Fibroblast of the aortic adventitia (primary cell): ENCODE results near the gene MSH3. TPM values are rescaled to one million over a fixed set of nuclear protein-coding genes. Genes with fewer than 3 reads are reported as not detected.
"Not testable (repeated sequence)": the region's sequence is repeated elsewhere in the genome, so short reads cannot be mapped to it uniquely, and the experiment has no call there.

ENCODE experiments used
- DNase-seq: peaks from one replicate; pipeline ENCODE4 v3.0.0-alpha.2; 2010; ENCODE audit warnings: low read depth
- H3K4me3 ChIP-seq: 2 replicates; pipeline ENCODE4 v1.5.1; 2011; ENCODE audit warnings: low read depth, mild to moderate bottlenecking, control low read depth, low read length, moderate library complexity
- total RNA-seq: library from RNA; depleted of rRNA; stranded (reverse); fragments of >200 nt; gene quantifications from 2 replicates; pipeline ENCODE4 v1.2.3, GENCODE V29; 2012; ENCODE audit warnings: low replicate concordance
- TF ChIP-seq, protein P1 (sequence below): IDR thresholded peaks from 2 replicates; pipeline ENCODE4 v1.5.1; 2011; ENCODE audit warnings: mild to moderate bottlenecking, low read length, control low read depth, inconsistent platforms; ENCODE audit not compliant: insufficient read depth

Gene MSH3
- total RNA-seq, 1 donor: 25.0 TPM

DNA sequence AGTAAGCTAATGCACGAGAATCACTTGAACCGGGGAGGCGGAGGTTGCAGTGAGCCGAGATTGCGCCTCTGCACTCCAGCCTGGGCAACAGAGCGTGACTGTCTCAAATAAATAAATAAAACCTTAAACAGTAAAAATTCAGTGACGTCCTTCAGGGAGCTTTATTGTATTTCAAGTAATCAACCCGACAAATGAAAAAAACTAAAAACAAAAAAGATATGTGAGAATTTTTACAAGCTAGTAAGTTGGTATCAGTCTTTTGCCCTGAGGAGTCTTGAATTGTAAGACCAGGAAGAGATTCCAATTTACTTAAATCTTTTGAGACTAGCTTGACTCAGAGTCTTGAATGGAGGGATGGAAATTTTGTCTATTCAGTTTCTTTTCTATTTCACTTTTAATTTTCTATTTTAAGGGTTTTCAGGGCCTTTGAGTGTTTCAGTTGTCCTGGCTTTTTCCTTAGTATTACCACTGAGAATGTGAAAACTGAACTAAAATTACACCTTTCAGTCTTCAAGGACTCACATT, 126.4 kb downstream of the MSH3 start:
- TF ChIP-seq, protein P1, sequence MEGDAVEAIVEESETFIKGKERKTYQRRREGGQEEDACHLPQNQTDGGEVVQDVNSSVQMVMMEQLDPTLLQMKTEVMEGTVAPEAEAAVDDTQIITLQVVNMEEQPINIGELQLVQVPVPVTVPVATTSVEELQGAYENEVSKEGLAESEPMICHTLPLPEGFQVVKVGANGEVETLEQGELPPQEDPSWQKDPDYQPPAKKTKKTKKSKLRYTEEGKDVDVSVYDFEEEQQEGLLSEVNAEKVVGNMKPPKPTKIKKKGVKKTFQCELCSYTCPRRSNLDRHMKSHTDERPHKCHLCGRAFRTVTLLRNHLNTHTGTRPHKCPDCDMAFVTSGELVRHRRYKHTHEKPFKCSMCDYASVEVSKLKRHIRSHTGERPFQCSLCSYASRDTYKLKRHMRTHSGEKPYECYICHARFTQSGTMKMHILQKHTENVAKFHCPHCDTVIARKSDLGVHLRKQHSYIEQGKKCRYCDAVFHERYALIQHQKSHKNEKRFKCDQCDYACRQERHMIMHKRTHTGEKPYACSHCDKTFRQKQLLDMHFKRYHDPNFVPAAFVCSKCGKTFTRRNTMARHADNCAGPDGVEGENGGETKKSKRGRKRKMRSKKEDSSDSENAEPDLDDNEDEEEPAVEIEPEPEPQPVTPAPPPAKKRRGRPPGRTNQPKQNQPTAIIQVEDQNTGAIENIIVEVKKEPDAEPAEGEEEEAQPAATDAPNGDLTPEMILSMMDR: no peak
- H3K4me3 ChIP-seq: no peak overlapping the region
- DNase-seq: no peak

GRCh38 chr5:80781356-80781755, 126.9 kb downstream of the MSH3 start:
- TF ChIP-seq, protein P1: no peak
- no peak overlapping the region for H3K4me3 ChIP-seq
- peak; percentile 40 for DNase-seq

DNA sequence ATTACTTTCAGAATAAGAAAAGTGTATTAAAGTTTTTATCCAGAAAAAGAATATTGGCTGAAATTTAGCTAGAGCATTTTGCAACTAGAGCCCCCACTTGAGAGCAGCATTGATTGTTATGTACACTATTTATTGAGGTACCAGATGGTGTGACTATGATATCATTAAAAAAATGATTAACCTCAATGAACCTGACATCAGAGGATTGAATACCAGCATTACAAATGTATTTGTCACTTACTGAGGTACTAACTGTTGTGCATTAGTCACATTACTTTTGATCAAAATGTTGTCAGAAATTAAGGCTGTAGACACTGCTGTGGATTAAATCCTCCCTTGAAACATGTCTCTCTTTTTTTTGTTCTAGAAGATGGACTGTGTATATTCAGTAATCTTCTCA, 128.2 kb downstream of the MSH3 start:
- no peak for DNase-seq
- TF ChIP-seq, protein P1: no peak
- H3K4me3 ChIP-seq: no peak overlapping the region

DNA sequence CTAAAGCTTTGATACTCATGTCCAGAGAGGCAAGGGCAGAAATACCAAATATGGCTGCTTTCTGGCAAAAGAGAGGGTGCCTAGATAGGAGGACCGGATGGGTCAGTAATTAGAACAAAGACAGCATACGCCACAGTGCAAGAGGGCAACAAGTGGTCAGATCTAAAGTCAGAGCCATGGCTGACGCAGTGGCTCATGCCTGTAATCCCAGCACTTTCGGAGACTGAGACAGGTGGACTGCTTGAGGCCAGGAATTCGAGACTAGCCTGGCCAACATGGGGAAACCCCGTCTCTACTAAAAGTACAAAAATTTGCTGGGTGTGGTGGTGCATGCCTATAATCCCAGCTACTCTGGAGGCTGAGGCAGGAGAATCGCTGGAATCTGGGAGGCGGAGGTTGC, 129.3 kb downstream of the MSH3 start:
- DNase-seq, H3K4me3 ChIP-seq: not testable (repeated sequence)

DNA sequence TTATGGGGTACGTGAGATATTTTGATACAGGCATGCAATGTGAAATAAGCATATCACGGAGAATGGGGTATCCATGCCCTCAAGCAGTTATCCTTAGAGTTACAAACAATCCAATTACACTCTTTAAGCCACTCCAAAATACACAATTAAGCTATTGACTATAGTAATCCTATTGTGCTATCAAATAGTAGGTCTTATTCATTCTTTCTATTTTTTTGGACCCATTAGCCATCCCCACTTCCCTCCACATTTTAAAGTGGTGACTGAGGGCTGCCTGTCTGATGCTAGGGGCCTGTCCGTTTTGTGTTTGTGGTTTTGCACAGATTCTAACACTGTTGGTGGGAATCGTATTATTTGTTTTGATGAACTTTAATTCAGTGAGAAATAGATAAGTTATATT, 130.0 kb downstream of the MSH3 start:
- H3K4me3 ChIP-seq: no peak overlapping the region
- DNase-seq: no peak
- TF ChIP-seq, protein P1: no peak

- not testable (repeated sequence) for DNase-seq, H3K4me3 ChIP-seq
These were observed 135.0 kb downstream of the MSH3 start for GRCh38 chr5:80789319-80790016.

DNA sequence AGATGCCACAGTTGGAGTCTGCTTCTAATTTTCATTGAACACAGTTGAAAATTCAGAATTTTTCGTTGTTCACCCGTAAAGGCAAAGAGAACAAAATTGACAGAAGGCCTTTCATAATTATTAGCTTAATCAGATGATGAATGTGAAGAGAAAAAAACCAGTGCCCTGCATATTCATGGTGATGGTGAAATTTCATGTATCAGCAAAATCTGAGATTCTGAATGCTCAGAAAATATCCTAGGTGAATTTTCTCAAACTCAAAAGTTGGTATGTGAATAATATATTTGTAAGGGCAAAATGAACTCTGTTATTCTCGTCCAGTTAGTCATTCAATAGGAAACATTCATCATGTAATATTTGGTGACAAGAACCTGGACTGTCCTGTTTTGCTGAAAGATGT, 136.2 kb downstream of the MSH3 start:
- no peak overlapping the region for H3K4me3 ChIP-seq
- DNase-seq: no peak
- TF ChIP-seq, protein P1: no peak

DNA sequence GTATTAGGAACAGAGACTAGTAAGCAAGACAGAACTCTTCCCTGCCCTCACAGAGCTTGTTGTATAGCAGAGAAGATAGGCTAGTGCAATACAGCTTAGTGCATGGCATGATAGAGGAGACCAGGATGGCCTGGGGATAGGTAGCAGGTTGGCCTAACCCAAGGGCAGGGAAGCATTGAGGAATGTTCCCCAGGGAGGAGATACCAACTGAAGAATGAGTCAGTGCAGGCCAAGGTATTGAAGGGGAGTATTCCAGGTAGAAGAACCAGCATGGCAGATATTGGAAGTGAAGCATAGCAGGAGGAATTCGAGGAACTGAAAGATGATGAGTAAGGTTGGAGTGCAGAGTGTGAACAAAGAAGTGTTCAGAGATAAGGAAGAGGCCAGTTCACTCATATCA, 138.9 kb downstream of the MSH3 start:
- TF ChIP-seq, protein P1: no peak
- no peak for DNase-seq
- H3K4me3 ChIP-seq: no peak overlapping the region
